Neural progenitor cell (in vitro differentiated cells): ENCODE measurements around the gene ELOVL2.

Experiments used
- EZH2 ChIP-seq: fragments of 200-600 bp; sonication (generic); IDR thresholded peaks from 2 replicates; pipeline ENCODE4 v1.6.1; 2017; ENCODE audit warnings: antibody characterized with exemption, mild to moderate bottlenecking, moderate library complexity
- EZH2phosphoT487 ChIP-seq: fragments of 200-600 bp; sonication (generic); IDR thresholded peaks from 2 replicates; pipeline ENCODE4 v1.6.1; 2017; ENCODE audit warnings: antibody characterized with exemption
- TF ChIP-seq, protein P1 (sequence below): fragments of 200-600 bp; sonication (generic); IDR thresholded peaks from 2 replicates; pipeline ENCODE4 v1.5.1; 2017; ENCODE audit warnings: antibody characterized with exemption, mild to moderate bottlenecking

- TF ChIP-seq, protein P1, sequence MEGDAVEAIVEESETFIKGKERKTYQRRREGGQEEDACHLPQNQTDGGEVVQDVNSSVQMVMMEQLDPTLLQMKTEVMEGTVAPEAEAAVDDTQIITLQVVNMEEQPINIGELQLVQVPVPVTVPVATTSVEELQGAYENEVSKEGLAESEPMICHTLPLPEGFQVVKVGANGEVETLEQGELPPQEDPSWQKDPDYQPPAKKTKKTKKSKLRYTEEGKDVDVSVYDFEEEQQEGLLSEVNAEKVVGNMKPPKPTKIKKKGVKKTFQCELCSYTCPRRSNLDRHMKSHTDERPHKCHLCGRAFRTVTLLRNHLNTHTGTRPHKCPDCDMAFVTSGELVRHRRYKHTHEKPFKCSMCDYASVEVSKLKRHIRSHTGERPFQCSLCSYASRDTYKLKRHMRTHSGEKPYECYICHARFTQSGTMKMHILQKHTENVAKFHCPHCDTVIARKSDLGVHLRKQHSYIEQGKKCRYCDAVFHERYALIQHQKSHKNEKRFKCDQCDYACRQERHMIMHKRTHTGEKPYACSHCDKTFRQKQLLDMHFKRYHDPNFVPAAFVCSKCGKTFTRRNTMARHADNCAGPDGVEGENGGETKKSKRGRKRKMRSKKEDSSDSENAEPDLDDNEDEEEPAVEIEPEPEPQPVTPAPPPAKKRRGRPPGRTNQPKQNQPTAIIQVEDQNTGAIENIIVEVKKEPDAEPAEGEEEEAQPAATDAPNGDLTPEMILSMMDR, result no peak
- TF ChIP-seq EZH2 (no peak), EZH2phosphoT487 (no peak)
Measured at GRCh38 chr6:10970731-10971130, 73.4 kb downstream of the ELOVL2 start.
